EL (cell line): ENCODE data around the gene DNAH9.
A peak's percentile ranks its signal among the peaks of the same experiment; 100 is the strongest.

Experiments used
- DNase-seq: peaks from one replicate; pipeline ENCODE4 v3.0.0-alpha.2; 2016

DNAH9 gene

DNA sequence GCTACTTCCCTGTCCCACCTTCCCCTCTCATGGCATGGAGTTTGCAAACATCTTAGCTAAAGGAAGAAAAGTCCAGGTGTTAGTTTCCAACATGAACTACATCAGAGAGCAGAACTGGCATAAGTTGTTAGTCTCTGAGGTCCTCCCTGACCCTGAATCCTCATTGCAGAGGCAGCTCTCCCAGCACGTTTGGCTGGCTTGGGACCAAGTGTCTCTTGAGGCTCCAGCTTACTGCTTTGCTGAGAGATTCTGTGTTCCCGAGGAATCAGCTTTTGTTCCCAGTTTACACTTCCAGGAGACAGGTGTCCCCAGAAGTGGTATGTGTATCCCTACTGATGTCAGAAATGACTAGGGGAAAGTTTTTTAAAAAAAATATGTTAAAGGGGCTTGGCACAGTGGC is 14.7 kb downstream of the DNAH9 start:
- no peak for DNase-seq

DNA sequence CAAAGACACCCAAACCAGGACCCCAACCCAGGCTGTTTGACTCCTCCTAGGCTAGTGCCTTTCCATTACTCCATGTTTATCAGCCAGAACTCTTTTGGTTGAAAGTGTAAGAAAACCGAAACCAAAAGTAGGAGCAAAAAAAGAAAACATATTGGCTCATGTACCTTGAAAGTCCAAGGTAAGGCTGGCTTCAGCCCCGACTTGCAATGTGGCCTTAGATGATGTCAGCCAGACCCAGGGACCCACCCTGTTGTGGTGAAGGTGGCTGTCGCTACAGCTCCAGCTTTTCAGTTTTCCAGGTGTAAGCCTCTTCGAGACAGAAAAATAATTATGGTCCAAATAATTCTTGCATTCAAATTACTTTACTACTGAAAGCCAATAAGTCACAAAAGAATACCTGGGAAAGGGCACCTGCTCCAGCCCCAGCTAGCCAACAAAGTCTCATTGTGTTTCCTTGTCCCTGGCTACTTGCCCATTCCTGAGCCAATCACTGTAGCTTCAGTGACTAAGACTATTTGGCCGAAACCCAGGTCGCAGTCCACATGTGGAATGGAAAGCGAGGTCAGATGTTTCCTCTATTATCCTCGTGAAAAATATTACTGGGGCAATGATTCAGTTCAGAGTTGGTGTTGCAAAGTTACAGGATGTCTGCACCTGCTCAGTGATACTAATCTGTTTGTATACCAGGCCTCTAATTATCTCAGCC is 20.7 kb downstream of the DNAH9 start:
- no peak for DNase-seq

DNA sequence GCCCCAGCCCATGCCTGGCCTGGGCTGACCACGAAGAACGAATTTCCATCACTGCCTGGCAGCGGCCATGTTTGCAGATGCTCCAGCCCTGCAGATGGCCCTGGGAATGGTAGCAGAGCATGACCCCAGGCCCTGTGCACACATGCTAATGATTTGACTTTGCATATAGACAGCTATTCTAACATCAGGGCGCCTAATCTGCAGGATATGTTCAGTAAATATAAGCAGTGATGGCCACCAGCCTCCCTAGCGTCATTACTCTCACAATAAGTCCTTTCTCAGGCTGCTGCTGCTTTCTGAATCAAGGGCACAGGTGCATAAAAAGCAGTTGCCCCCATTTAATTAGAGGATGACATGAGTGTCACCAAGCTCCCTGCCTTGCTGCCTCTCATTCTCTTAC is 24.2 kb downstream of the DNAH9 start:
- DNase-seq, result no peak

DNA sequence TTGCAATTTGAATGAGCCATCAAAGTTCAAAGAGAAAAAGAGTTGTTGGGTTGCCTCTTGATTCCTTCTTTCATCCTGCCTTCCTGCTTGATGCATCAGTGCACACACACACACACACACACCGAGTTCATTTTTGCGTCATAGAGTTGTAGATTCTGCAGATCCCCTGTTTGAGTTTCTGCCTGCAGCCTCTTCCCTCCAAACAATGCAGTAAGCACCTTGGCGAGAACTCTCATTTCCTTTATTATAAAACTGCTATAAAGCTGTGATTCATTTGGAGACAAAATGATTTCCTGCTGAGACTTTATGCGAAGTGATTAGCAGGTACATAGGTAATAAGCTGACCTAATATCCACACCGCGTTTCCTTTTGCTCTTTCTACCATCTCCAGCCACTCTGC is 26.7 kb downstream of the DNAH9 start:
- no peak for DNase-seq

DNA sequence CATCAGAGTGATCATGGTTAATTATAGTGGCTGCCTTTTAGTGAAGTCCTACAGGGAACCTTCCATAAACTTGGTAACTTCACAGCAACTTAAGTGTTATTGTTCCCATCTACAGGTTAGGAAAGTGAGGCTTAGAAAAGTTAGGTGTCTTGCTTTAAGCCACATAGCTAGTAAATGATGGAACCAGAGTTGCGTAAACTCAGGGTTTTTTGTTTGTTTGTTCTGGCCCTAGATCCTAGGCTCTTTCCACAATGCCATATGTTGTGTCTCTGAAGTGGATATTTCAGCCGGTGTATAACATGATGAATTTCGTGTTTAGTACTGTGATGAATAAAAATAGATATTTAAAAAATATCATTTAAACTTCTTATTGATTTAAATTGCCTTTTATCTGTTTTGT is 27.6 kb downstream of the DNAH9 start:
- no peak for DNase-seq

DNA sequence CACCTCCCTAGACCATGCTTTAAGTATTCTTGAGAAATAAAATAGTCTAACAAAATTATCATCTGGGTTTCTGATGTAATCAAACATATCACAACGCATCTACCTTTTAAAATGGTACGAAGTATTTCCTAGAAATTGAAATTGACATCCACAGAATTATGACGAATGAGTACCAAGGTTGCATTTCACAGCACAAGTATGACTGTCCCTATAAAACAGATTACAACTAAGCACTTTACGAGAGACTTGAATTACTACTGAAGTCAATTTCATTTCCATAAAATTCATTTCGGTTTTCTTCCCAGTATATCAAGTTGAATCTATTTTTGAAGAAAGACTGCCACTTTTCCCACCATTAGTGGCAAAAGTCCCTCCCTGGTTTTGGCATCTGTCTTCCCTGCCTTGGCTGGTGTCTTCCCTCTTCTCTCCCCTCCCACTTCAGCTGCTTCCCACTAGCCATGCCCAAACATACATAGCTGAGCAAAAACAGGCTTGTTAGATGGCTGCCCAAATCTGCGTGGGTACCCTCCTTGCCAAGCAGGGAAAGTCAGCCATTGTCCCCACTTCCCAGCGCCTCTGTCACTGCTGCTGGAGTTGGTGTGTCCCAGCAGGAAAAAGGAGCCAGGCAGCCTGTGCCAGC is 29.2 kb downstream of the DNAH9 start:
- DNase-seq, result no peak

DNA sequence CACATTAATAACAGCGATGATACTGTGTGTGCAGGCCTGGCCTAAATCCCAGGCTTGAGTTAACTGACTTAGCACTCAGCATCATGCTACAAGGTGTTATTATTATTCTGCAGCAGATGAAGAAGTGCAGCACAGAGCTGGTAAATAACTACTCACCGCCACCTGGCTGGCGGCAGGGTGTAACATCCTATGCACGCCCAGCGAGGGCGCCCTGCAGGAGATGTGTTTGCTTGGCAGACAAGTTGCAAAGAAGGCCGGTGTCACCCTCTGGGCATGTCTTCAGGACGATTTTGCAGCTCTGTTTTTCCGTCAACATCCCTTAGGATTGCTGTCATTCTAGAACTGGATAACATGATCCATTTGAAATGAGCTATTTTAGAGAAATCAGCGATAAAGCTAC is 30.1 kb downstream of the DNAH9 start:
- no peak for DNase-seq

DNA sequence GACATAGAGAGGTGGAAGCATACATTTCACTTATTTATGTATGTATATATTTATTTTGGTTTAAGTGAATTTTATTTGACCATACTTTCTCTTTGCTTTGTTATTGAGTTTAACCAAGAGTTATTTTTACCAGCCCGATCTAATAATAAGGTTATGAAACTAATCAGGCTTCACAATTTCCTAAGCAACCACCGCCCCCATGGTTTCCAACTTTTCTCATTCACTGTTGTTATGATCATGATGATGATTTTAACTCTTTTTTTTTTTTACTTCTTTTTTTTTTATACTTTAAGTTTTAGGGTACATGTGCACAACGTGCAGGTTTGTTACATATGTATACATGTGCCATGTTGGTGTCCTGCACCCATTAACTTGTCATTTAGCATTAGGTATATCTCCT is 30.6 kb downstream of the DNAH9 start:
- DNase-seq, result no peak

DNA sequence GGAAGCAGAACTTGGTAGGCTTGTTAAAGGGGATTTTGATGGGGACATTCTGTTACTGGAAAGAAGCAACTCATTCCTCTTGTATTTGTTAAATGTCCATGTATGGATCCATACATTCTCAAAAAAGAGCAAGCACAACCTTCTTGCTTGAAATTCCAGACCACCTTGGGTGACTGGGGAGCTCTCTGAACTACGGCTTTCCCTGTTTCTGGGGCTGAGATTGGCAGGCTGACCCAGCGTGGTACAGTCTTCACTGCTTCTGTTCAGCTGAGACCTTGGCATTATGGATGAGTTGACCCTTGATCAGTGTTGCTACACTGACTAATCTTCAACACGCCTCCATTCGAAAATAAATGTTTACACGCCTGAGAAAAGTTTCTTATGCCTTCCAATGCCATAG is 38.5 kb downstream of the DNAH9 start:
- DNase-seq, result no peak

DNA sequence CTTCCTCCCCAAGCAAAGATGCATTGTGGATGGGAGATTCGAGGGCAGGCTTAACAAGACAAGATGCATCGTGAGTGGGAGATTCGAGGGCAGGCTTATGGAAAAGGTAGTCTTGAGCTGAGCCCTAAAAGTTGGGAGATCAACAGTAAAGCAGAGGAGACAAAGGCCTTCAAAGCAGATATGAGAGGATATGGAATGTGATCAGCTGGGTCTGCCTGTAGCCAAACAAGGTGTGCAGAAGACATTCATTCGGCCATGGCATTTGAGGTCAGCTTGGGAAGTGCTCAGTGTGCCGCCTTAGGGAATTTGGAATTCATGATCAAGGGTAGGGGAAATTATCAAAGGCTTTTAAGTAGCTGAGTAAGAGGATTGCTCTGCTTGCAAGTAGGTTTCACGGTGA is 39.5 kb downstream of the DNAH9 start:
- no peak for DNase-seq

DNA sequence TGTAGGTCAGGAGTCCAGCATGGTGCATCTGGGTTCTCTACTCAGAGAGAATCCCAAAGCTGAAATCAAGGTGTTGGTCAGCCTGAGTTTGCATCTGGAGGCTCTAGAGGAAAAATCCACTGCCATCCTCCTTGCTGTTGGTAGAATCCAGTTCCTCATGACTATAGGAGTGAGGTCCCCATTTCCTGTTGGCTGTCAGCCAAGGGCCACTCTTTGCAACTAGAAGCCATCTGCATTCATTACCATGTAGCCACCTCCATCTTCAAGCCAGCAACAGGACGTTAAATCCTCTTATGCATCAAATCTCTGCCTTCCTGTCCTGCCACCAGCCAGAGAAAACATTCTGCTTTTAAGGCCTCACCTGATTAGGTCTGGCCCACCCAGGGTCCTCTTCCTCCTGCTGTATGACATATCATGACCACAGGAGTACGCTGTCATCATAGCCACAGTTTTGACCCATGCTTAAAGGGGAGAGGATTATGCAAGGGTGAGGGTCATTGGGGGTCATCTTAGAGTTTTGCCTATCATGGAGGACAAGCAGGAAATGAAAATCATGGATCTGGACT is 40.5 kb downstream of the DNAH9 start:
- DNase-seq, result no peak

DNA sequence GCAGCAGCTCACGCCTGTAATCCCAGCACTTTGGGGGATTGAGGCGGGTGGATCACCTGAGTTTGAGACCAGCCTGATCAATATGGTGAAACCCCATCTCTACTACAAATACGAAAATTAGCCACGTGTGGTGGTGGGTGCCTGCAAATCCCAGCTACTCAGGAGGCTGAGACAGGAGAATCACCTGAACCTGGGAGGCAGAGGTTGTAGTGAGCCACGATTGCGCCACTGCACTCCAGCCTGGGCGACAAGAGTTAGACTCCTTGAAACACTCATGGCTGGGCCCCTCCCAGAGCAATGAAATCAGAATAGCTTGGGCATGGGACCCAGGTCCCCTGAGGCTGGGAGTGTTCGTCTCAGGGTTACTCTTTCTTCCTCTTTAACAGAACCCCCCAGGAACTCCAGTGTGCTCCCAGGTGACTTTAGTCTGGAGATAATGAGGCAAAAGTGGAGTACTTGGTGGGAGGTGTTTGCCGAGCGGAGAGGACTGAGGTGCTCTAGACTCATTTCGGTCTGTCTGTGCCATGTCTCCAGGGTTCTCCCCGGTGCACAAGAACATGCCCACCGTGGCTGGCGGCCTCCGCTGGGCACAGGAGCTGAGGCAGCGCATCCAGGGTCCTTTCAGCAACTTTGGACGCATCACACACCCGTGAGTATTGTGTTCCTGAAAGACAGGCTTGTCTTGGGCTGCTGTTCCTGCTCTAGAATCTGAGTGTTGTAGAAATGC is 41.6 kb downstream of the DNAH9 start:
- DNase-seq, result no peak

DNA sequence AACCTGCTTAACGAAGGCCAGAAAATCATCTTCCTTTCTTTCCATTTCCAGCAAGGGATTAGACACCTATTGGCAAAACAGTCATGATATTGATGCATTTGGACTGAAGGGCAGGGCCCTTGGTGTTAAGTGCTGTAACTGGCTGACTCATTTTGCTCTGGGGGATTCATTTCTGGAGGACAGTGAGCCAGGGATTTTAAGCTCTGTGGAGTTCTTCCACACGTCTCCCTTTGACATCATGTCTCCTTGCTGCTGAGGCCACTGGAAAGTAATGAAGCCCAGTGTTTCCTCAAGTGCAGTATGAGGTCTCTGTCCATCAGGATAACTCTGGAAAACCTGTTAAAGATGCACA is 42.2 kb downstream of the DNAH9 start:
- no peak for DNase-seq

DNA sequence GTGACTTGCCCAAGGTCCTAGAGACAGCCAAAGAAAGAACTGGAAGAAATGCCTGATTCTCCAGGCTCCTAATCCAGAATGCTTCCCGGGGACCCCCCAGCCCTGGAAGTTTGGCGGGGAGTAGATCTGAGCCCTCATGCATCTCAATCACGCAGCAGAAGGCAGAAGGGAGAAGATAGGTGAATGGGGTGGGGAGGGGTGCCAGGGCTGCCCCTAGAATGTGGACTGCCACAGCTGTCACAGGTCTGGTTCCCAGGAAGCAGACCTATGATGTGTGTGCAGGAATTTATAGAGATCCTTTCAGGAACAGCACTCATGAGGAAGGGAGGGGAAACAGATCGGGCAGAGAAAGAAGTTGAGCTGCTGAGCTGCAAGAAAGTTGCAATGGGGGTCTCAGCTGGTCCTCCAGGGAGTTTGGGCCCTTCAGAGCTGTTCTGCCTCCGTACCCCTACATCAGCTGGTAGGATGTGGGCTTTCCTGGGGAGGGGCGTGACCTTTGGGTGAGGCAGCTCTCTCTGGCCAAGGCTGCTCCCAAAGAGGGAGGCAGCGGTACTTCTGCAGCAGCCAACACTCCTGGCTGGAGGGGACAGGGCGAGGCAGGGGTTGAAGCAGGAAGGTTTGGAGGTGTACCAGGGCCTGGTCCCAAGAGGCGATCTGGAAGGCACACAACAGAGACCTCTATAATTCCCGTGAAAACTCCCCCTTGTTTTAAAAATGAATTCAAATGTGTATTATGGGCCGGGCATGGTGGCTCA is 43.4 kb downstream of the DNAH9 start:
- no peak for DNase-seq

DNA sequence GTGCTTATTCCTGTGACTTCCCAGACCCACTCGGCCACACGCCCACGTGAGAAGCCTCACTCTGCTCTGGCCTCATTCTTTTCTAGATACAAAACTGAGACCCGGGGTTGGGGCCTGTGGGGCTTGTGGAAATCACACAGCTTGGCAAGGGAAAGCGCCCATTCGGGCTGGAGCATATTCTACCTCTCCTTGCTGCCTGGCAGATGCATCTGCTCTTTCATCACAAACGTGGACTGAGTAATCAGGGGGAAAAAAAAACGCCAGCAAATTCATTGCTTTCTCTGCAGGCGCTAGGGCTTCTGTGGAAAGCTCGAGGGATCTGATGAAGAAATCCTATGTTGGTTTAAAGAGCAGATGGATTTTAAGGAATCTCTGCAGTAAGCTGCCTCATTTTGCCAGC is 44.4 kb downstream of the DNAH9 start:
- no peak for DNase-seq

DNA sequence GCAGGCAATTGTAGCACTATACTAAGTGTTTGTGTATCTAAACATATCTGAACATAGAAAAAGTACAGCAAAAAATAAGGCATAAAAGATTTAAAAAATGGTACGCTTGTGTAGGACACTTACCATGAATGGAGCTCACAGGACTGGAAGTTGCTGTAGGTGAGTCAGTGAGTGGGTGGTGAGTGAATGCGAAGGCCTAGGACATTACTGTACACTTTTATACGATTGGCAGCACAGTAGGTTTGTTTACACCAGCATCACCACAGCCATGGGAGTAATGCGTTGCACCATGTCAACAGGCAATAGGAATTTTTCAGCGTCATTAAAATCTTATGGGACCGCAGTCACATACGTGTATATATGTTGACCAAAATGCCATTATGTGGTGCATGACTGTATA is 45.6 kb downstream of the DNAH9 start:
- DNase-seq, result no peak

DNA sequence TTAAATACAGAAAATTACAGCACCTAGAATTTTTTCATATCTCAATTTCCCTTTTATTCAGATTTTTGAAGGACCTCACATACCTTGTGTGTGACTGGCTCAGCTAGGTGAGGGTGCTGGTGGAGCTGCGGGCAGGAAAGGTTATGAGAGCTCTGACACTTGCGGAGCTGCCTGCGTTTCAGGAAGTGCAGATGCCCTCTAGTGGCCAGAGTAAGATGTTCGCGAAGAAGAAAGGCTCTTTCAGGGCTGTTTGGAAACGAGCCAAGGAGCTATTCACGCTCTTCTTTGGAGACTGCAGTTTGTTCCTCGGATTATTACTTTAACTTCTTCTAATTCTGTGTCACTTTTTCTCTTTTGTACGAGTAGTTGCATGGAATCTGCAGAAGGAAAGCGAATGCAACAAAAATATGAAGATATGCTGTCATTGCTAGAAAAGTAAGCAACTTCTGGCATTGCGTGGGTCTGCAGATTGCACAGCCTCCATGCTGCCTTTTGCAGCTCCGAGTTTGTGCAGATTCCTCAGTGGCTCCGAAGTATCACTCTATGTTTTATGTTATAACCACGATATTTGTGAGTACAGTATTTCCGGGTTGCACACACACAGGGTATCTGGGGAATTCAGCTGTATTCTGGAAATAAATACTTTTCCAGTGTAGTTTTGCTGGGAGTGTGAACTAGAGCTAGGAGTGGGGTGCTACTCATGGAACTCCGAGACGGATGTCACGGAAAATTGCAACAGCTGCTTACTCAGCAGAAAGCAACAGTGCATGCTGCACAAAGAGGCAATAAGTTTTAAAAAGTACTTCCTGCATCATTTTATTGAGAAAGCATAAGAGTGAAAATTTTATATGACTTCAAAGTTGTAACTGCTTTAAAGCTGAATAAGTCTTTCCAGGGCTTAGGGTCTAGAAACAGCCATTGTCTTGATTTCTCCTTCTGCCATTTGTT is 46.3 kb downstream of the DNAH9 start:
- peak; percentile 31 for DNase-seq

DNA sequence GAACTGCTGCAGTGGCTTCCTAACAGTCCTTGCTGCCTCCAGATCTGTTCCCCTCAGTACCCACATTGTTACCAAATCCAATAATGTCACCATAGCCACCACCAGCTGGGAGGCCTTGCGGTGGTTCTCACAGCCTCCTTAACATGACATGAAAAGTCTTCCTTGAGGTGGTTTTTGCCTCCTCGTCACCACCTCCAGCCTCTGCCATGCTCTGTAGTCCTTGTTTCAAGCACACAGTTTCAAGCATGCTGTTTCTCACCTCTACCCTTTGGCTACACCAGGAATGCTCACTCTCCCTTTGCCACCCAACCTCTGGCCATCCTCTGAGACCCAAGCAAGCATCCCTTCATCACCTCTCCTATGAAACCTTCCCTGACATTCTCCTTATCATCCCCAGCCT is 47.2 kb downstream of the DNAH9 start:
- DNase-seq, result no peak

DNA sequence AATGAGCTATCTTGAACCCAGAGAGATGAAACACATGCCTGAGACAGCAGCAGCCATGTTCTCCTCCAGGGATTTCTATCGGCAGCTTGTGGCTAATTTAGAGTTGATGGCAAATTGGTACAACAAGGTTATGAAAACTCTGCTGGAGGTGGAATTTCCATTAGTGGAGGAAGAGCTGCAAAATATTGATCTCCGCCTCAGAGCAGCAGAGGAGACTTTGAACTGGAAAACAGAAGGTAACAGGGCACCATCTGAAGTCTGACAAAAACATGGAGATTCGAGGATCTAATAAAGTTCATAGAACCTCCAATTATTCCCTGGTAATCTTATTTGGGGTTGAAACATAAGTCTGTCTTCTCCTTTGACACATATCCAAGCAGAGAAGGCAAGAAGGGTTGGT is 52.8 kb downstream of the DNAH9 start:
- no peak for DNase-seq

DNA sequence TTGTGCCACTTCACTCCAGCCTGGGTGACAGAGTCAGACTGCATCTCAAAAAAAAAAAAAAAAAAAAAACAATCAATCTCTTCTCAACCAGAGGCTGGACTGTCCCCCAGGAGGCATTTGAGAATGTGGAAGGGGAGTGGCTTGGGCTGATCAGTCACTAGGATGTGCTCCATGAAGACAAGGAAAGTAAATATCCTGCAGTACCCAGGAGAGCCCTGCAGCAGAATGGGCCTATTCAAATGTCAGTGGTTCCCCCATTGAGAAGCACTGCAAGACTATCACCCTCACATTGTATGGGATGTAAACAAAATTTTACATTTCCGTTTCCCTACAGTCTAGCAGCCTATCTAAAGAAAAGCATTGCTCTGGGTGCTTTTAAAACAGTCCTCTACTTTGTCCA is 70.3 kb downstream of the DNAH9 start:
- DNase-seq, result no peak

DNA sequence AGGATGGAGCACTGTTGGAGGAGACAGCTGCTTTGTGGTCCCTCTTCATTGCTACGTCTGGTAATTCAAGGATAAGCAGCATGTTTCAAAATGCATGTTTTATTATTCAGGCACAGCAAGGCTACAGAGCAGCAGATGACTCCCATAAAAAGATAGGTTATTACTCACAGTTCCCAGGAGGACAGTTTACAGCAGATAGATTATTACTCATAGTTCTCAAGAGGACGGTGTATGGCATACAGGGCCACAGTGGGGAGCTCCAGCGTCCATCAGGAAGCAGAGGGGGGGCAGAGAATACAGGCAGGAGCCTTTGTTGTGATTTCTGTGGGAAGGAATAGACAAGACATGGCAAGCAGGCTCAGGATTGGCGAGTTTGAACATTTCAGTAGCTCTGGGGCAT is 72.9 kb downstream of the DNAH9 start:
- no peak for DNase-seq

DNA sequence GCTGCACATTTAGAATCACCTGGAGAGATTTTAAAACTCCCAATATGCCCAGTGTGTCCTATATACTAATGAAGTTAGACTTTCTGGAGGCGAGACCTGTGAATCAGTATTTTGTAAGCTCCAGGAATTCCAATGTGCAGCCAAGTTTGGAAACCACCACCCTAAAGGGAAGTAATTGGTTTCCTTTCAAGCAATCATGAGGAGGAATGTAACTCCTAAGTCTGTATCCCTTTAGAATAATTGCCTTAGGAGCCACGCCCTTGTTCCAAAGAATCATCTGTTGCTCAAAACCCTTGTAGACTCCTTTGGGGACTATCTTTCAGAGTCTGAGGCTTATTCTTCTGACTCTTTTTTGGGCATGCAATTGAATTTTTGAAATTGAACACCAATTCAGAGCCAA is 84.4 kb downstream of the DNAH9 start:
- DNase-seq, result no peak
